GM21515 (cell line): ENCODE data around the gene TMEM89.

Source experiments
- ATAC-seq: cut with Tn5 transposase; IDR thresholded peaks from one replicate; pipeline ENCODE4 v1.9.1; 2021; ENCODE audit not compliant: unreplicated experiment

The TMEM89 gene

GRCh38 chr3:48593337-48593736 lies 28.2 kb downstream of the TMEM89 start:
- ATAC-seq: no peak

GRCh38 chr3:48592519-48593087 lies 29.0 kb downstream of the TMEM89 start:
- no peak for ATAC-seq

- no peak for ATAC-seq
These were observed 29.6 kb downstream of the TMEM89 start for GRCh38 chr3:48591886-48592518.

- no peak for ATAC-seq
These were observed 30.1 kb downstream of the TMEM89 start for GRCh38 chr3:48591436-48591835.

GRCh38 chr3:48588230-48588629 lies 33.3 kb downstream of the TMEM89 start:
- no peak for ATAC-seq

GRCh38 chr3:48587686-48588085 lies 33.9 kb downstream of the TMEM89 start:
- no peak for ATAC-seq

- ATAC-seq: no peak
These were observed 36.2 kb downstream of the TMEM89 start for GRCh38 chr3:48585411-48585810.

GRCh38 chr3:48584836-48585235 lies 36.7 kb downstream of the TMEM89 start:
- no peak for ATAC-seq

GRCh38 chr3:48581621-48582481 lies 39.7 kb downstream of the TMEM89 start:
- ATAC-seq: no peak

GRCh38 chr3:48576647-48577046 lies 44.9 kb downstream of the TMEM89 start:
- ATAC-seq: no peak

- no peak for ATAC-seq
These were observed 46.2 kb downstream of the TMEM89 start for GRCh38 chr3:48575366-48575765.

- no peak for ATAC-seq
These were observed 47.5 kb downstream of the TMEM89 start for GRCh38 chr3:48573973-48574585.

- no peak for ATAC-seq
These were observed 49.1 kb downstream of the TMEM89 start for GRCh38 chr3:48572517-48572916.

GRCh38 chr3:48571938-48572337 lies 49.6 kb downstream of the TMEM89 start:
- ATAC-seq: no peak
